K562 (cell line): ENCODE measurements around the gene JAKMIP1. TPM values are rescaled to one million over a fixed set of nuclear protein-coding genes. Genes with fewer than 3 reads are reported as not detected.

ENCODE experiments used
- ATAC-seq: fragments of 200-7000 bp; cut with Tn5 transposase; 3 replicates; pipeline ENCODE4 v1.9.1; 2020; ENCODE audit warnings: moderate library complexity
- BruUV-seq: library from RNA; stranded (reverse); fragments of 400-500 nt; replicated peaks from 2 replicates; lab custom pipeline; 2021; lab: Mats Ljungman, UMichigan
- CTCF ChIA-PET: fragments of 300-600 bp; formaldehyde crosslinking; extraction: SDS; loops from one replicate; lab custom pipeline; 2021; ENCODE audit warnings: low intra/inter-chr PET ratio; lab: Yijun Ruan, JAX
- POLR2A ChIA-PET: fragments of 300-600, 350-650 bp; sonication (Branson Sonifier 250); formaldehyde crosslinking; extraction: SDS; loops from one replicate; lab custom pipeline; 2021; ENCODE audit warnings: antibody characterized with exemption, inconsistent platforms; lab: Yijun Ruan, JAX
- DNase-seq, 4 experiments: peaks; one replicate each; pipeline versions ENCODE4 v3.0.0 to v3.0.0-alpha.2; 2011 to 2018; ENCODE audit warnings: low spot score in 3 of 4, mixed read lengths in 3 of 4; ENCODE audit errors: extremely low read depth in 1 of 4
- FAIRE-seq: peaks from 2 replicates; lab custom pipeline; 2011; peaks lifted over from hg19 to GRCh38; lab: Jason Lieb, UNC
- H2AFZ ChIP-seq: 2 replicates; pipeline ENCODE4 v1.6.0; 2011; ENCODE audit warnings: low read depth, low read length, control low read depth, inconsistent platforms
- H3K27ac ChIP-seq: fragments of 200-600 bp; 3 replicates; pipeline ENCODE4 v1.8.0; 2011; ENCODE audit warnings: low read depth, mild to moderate bottlenecking, control low read depth, inconsistent platforms, low read length, moderate library complexity, mixed read lengths; ENCODE audit errors: extremely low read depth
- H3K27me3 ChIP-seq, 2 experiments: fragments of 300-600 bp in 1 of 2; 2 replicates in 1 of 2; 3 replicates in 1 of 2; pipeline versions ENCODE4 v1.6.0 to v1.8.0; 2011; ENCODE audit warnings: inconsistent platforms in 2 of 2, low read length in 2 of 2, mild to moderate bottlenecking in 1 of 2, mixed read lengths in 1 of 2, moderate library complexity in 1 of 2; ENCODE audit not compliant: control insufficient read depth in 2 of 2, insufficient read depth in 2 of 2
- H3K36me3 ChIP-seq: fragments of 300-600 bp; 3 replicates; pipeline ENCODE4 v1.8.0; 2011; ENCODE audit warnings: mild to moderate bottlenecking, low read length, inconsistent platforms; ENCODE audit not compliant: control insufficient read depth, insufficient read depth
- H3K4me1 ChIP-seq, 2 experiments: fragments of 200-600 bp in 1 of 2; replicated peaks in 1 of 2; 2 replicates in 1 of 2; 3 replicates in 1 of 2; pipeline versions ENCODE4 v1.5.1 to v1.8.0; 2011; ENCODE audit warnings: inconsistent platforms in 2 of 2, low read length in 2 of 2, mild to moderate bottlenecking in 1 of 2, mixed read lengths in 1 of 2, moderate library complexity in 1 of 2; ENCODE audit not compliant: control insufficient read depth in 2 of 2, insufficient read depth in 2 of 2
- H3K4me2 ChIP-seq: 2 replicates; pipeline ENCODE4 v1.6.1; 2011; ENCODE audit warnings: low read length, control low read depth, inconsistent platforms, mixed read lengths; ENCODE audit not compliant: insufficient read depth
- H3K4me3 ChIP-seq: fragments of 200-600 bp; sonication (generic), shearing (Covaris generic); 2 replicates; pipeline ENCODE4 v1.5.1; 2016; ENCODE audit warnings: control low read depth, inconsistent platforms
- H3K79me2 ChIP-seq: fragments of 200-600 bp; 3 replicates; pipeline ENCODE4 v1.8.0; 2011; ENCODE audit warnings: low read length, inconsistent platforms; ENCODE audit not compliant: control insufficient read depth, insufficient read depth
- H3K9ac ChIP-seq, 2 experiments: 2 replicates each; pipeline versions ENCODE4 v1.6.0 to v1.6.1; 2011; ENCODE audit warnings: low read depth in 2 of 2, low read length in 2 of 2, control low read depth in 1 of 2, inconsistent platforms in 1 of 2, mild to moderate bottlenecking in 1 of 2, mixed read lengths in 1 of 2; ENCODE audit not compliant: insufficient read depth in 1 of 2
- H3K9me1 ChIP-seq: one replicate; pipeline ENCODE4 v1.6.0; 2011; ENCODE audit warnings: inconsistent platforms, mild to moderate bottlenecking, low read length, moderate library complexity; ENCODE audit not compliant: control insufficient read depth, insufficient read depth
- H3K9me3 ChIP-seq: replicated peaks from 2 replicates; pipeline ENCODE4 v1.5.1; 2011; ENCODE audit warnings: low read depth, low read length, inconsistent platforms; ENCODE audit not compliant: control insufficient read depth, insufficient read depth
- H4K20me1 ChIP-seq: replicated peaks from 2 replicates; pipeline ENCODE4 v1.6.1; 2011; ENCODE audit warnings: low read length, inconsistent platforms, mixed read lengths; ENCODE audit not compliant: control insufficient read depth, insufficient read depth
- CAMTA2 ChIP-seq: fragments of 250-450 bp; sonication (Bioruptor Pico); conservative IDR thresholded peaks from 2 replicates; pipeline ENCODE4 v1.5.1; 2022
- CBX5 ChIP-seq: IDR thresholded peaks from 2 replicates; pipeline ENCODE4 v1.6.1; 2014; ENCODE audit warnings: low read depth, borderline replicate concordance
- HINFP ChIP-seq: fragments of 450-650 bp; conservative IDR thresholded peaks from 2 replicates; pipeline ENCODE4 v1.6.1; 2016; ENCODE audit warnings: missing genetic modification characterization, low read depth, mild to moderate bottlenecking, control low read depth, missing compliant biosample characterization
- MAZ ChIP-seq, 2 experiments: fragments of 450-650 bp in 1 of 2; sonication (generic) in 1 of 2; formaldehyde crosslinking; IDR thresholded peaks in 1 of 2; conservative IDR thresholded peaks in 1 of 2; 2 replicates each; pipeline versions ENCODE4 v1.4.0 to v1.5.0; 2020; ENCODE audit warnings: mild to moderate bottlenecking in 1 of 2, missing genetic modification reagents in 1 of 2
- PHB2 ChIP-seq: fragments of 450-650 bp; IDR thresholded peaks from 2 replicates; pipeline ENCODE4 v1.6.1; 2017; ENCODE audit warnings: low read depth
- RNF2 ChIP-seq: sonication (generic); IDR thresholded peaks from 2 replicates; pipeline ENCODE4 v1.6.1; 2016
- SAFB ChIP-seq: fragments of 200-400 bp; formaldehyde crosslinking; IDR thresholded peaks from 2 replicates; pipeline ENCODE4 v1.6.1; 2017; ENCODE audit warnings: low read depth, low read length, borderline replicate concordance
- SIN3B ChIP-seq: fragments of 450-650 bp; IDR thresholded peaks from 2 replicates; pipeline ENCODE4 v1.6.1; 2017; ENCODE audit warnings: low read depth, mild to moderate bottlenecking, moderate library complexity
- ZBTB17 ChIP-seq: fragments of 450-650 bp; formaldehyde crosslinking; IDR thresholded peaks from 2 replicates; pipeline ENCODE4 v1.4.0; 2020; ENCODE audit warnings: mild to moderate bottlenecking
- ZNF12 ChIP-seq: sonication (generic); formaldehyde crosslinking; IDR thresholded peaks from 2 replicates; pipeline ENCODE4 v1.4.0; 2020; ENCODE audit warnings: mild to moderate bottlenecking, missing genetic modification reagents
- ZNF217 ChIP-seq: sonication (generic); formaldehyde crosslinking; IDR thresholded peaks from 2 replicates; pipeline ENCODE4 v1.8.0; 2022; ENCODE audit warnings: mild to moderate bottlenecking, missing genetic modification reagents
- ZNF23 ChIP-seq: fragments of 250-450 bp; sonication (Bioruptor Pico); IDR thresholded peaks from 2 replicates; pipeline ENCODE4 v1.4.0; 2020; ENCODE audit warnings: mild to moderate bottlenecking
- ZNF79 ChIP-seq: fragments of 250-450 bp; sonication (Bioruptor Pico); IDR thresholded peaks from 2 replicates; pipeline ENCODE4 v1.4.0; 2020; ENCODE audit warnings: low read depth, mild to moderate bottlenecking, moderate library complexity
- WGBS: fragments of 100-300 bp; shearing (Covaris generic); methylation state at CpG from one replicate; pipeline ENCODE4 v1.1.6; 2016; ENCODE audit warnings: low coverage, mixed read lengths; ENCODE audit not compliant: insufficient coverage; ENCODE audit errors: missing lambda C conversion rate; 5-methylcytosine and 5-hydroxymethylcytosine counted together
- in situ Hi-C: fragments of 300-500 bp; cut with MboI; formaldehyde crosslinking; loops from 4 replicates; pipeline ENCODE4 v1.15.0; 2018; ENCODE audit warnings: inconsistent platforms, mixed read lengths
- intact Hi-C: fragments of 100-400 bp; cut with micrococcal nuclease; formaldehyde crosslinking; loops from 2 replicates; pipeline ENCODE4 v1.14.2; 2022
- polyA plus RNA-seq, 8 experiments: library from polyadenylated mRNA; depleted of rRNA in 4 of 8; stranded (reverse) in 5 of 8; unstranded in 3 of 8; fragments of >200 nt; fragmentation: Nextera tagmentation in 2 of 8; fragmentation: Illumina TruSeq in 1 of 8; extraction: Ambion mirVana in 2 of 8; extraction: Trizol in 1 of 8; gene quantifications; 2 replicates each; pipeline versions ENCODE4 v1.2.1 to v1.2.3, GENCODE V29; 2011 to 2014; ENCODE audit warnings: inconsistent platforms in 1 of 8, missing spikeins in 1 of 8
- total RNA-seq, 7 experiments: library from RNA; depleted of rRNA in 6 of 7; stranded (reverse); fragments of >200 nt in 6 of 7; fragmentation: Illumina TruSeq in 2 of 7; extraction: Trizol in 2 of 7; gene quantifications; 2 replicates each; pipeline versions ENCODE4 v1.2.1 to v1.2.3, GENCODE V29; 2011 to 2021; ENCODE audit warnings: low replicate concordance in 1 of 7

Gene JAKMIP1
- total and polyA plus RNA-seq, 9 of the 15 experiments (the other 6 are each of a cell fraction or from before 2014, with no cell fraction given) = not detected

DNA sequence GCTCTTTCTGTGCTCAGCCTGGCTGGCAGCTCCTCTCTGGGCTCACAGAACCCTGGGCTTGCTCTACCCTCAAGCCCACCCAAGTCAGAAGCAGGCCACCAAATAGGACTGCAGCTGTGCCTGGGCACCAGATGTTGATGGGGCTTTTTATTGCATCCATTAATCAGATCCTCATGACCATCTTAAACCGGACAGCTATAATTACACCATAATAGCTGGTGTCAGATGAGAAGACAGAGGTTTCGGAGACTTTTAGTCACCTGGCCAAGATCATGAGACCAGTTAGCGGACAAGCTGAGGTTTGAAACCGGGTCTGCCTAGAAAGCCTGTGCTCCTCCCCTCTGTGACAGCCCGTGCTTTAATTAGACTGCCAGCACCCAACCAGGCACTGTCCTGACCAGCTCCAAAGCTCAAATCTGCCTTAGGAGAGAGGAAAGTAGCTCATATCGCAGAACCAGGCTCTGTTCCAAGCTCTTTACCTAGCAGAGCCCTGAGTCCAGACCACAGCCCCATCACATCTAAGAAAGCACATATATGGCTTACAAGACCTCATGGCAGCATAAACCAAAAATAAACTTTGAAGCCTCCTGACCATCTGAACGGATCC lies 88.9 kb downstream of the JAKMIP1 start:
- H3K27me3 ChIP-seq = peaks cover 0 to 37% of the 10 kb centered on the region in 2 experiments; a peak in 2 of 5 replicates
- H3K27ac ChIP-seq = no peak overlapping the region
- TF ChIP-seq HINFP (tag) (no peak), ZNF217 (CRISPR knock-in tag) (no peak), CAMTA2 (CRISPR knock-in tag) (no peak), MAZ (CRISPR knock-in tag; conservative IDR thresholded peaks at IDR 0.05 in 1 of 2, IDR thresholded peaks at IDR 0.05 in 1 of 2) (no peak), SAFB (no peak), RNF2 (no peak), ZBTB17 (CRISPR knock-in tag) (no peak), SIN3B (no peak), CBX5 (no peak), ZNF23 (CRISPR knock-in tag) (no peak), ZNF12 (CRISPR knock-in tag) (no peak), ZNF79 (CRISPR knock-in tag) (no peak), PHB2 (no peak)
- no TSS peak for BruUV-seq
- H4K20me1 ChIP-seq = peaks cover 12% of the 10 kb centered on the region; the same call in 1 of the 2 replicates
- H3K36me3 ChIP-seq = no peaks in the 10 kb centered on the region
- no peak for DNase-seq
- ChIA-PET CTCF (no interaction called here), POLR2A (no interaction called here)
- H3K9me1 ChIP-seq = no peaks in the 10 kb centered on the region
- H2AFZ ChIP-seq = no peak overlapping the region
- no peaks in the 10 kb centered on the region for H3K9me3 ChIP-seq
- no peaks in the 10 kb centered on the region for H3K79me2 ChIP-seq
- 4% methylated on average over 7 of the region's 7 CpGs for WGBS
- intact Hi-C loops = no loop called here
- no peaks in the 10 kb centered on the region; a peak in 1 of 5 replicates for H3K4me1 ChIP-seq
- H3K9ac ChIP-seq = no peak overlapping the region
- in situ Hi-C loops = no loop called here
- no peak for ATAC-seq
- no peak for FAIRE-seq
- no peak overlapping the region for H3K4me3 ChIP-seq
- no peak overlapping the region for H3K4me2 ChIP-seq
